Mesodermal cell (in vitro differentiated cells): ENCODE data around the gene PRMT6. TPM values are rescaled to one million over a fixed set of nuclear protein-coding genes. Genes with fewer than 3 reads are reported as not detected.
"Not testable (repeated sequence)": the region's sequence is repeated elsewhere in the genome, so short reads cannot be mapped to it uniquely, and the experiment has no call there.

Source experiments
- H3K27ac ChIP-seq: 2 replicates; pipeline ENCODE4 v1.7.0; 2013; ENCODE audit warnings: mild to moderate bottlenecking, low read depth, low read length, moderate library complexity; ENCODE audit not compliant: severe bottlenecking
- H3K36me3 ChIP-seq: 2 replicates; pipeline ENCODE4 v1.7.1; 2013; ENCODE audit warnings: mild to moderate bottlenecking, low read length, moderate library complexity; ENCODE audit not compliant: control insufficient read depth, insufficient read depth
- H3K4me1 ChIP-seq: one replicate; pipeline ENCODE4 v1.7.1; 2013; ENCODE audit warnings: mild to moderate bottlenecking, low read length; ENCODE audit not compliant: insufficient read depth, control insufficient read depth, poor library complexity, severe bottlenecking
- H3K4me3 ChIP-seq: 2 replicates; pipeline ENCODE4 v1.7.0; 2013; ENCODE audit warnings: low read length, control low read depth, mild to moderate bottlenecking; ENCODE audit not compliant: insufficient read depth, poor library complexity, severe bottlenecking; ENCODE audit errors: extremely low read depth
- H3K9me3 ChIP-seq: 2 replicates; pipeline ENCODE4 v1.7.1; 2013; ENCODE audit warnings: mild to moderate bottlenecking, low read length, moderate library complexity; ENCODE audit not compliant: control insufficient read depth
- WGBS, 2 experiments: methylation state at CpG; one replicate each; pipeline ENCODE4 v1.1.5; 2013; ENCODE audit warnings: missing lambda C conversion rate in 2 of 2; ENCODE audit not compliant: insufficient coverage in 2 of 2; 5-methylcytosine and 5-hydroxymethylcytosine counted together
- polyA plus RNA-seq, 2 experiments: library from polyadenylated mRNA; stranded (reverse); fragments of 50-300 nt; gene quantifications; one replicate each; pipeline ENCODE4 v1.2.3, GENCODE V29; 2013

PRMT6 gene
- polyA plus RNA-seq (2013, experiment 1 of 2) = 11.3 TPM
- 9.7 TPM for polyA plus RNA-seq (2013, experiment 2 of 2)

GRCh38 chr1:107056426-107057196, at the start of gene PRMT6:
Gene PRMT6 (plus strand): TSS chr1:107056674. CDS start chr1:107056716, 42 bp downstream.
- Histone ChIP-seq H3K27ac (peak within 1 kb of the TSS; percentile 41), H3K9me3 (no peaks in the 10 kb centered on the region), H3K4me3 (peak within 1 kb of the TSS; percentile 87), H3K4me1 (no peaks in the 10 kb centered on the region), H3K36me3 (no peaks in the 10 kb centered on the region)
- 1% methylated on average over 59 to 70 of the region's 73 CpGs for WGBS, 2 experiments

GRCh38 chr1:107009281-107009680, 47.2 kb upstream of the PRMT6 start:
- H3K27ac ChIP-seq = no peak overlapping the region
- no peaks in the 10 kb centered on the region for H3K36me3 ChIP-seq
- H3K4me1 ChIP-seq = no peaks in the 10 kb centered on the region
- WGBS, 2 experiments = 89% methylated on average over 3 of the region's 3 CpGs; no CpG with 5 or more reads in 1 of the 2 experiments
- no peaks in the 10 kb centered on the region for H3K9me3 ChIP-seq
- H3K4me3 ChIP-seq = no peak overlapping the region

DNA sequence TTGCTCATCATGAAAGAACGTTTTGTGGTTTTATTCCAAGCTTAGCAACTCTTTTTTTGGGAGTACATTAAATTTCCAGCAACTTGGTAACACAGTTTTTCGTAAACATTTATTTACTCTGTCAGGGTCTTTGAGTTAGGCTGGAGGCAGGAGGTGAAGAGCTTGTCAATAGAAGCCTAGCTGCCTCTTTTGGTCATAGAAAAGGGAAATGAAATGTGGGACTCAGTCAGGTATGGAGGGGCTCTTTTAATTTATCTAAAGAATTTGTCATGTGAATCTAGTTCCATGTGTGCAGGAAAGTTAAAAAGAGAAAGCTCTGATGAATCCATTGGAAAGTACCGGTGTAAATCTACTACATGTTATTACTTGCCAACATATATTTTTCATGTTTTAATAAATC, 45.9 kb upstream of the PRMT6 start:
- 92% methylated on average over 2 of the region's 3 CpGs; no CpG with 5 or more reads in 1 of the 2 experiments for WGBS, 2 experiments
- Histone ChIP-seq H3K4me1 (no peaks in the 10 kb centered on the region), H3K4me3 (no peak overlapping the region), H3K9me3 (no peaks in the 10 kb centered on the region), H3K36me3 (no peaks in the 10 kb centered on the region), H3K27ac (no peak overlapping the region)

DNA sequence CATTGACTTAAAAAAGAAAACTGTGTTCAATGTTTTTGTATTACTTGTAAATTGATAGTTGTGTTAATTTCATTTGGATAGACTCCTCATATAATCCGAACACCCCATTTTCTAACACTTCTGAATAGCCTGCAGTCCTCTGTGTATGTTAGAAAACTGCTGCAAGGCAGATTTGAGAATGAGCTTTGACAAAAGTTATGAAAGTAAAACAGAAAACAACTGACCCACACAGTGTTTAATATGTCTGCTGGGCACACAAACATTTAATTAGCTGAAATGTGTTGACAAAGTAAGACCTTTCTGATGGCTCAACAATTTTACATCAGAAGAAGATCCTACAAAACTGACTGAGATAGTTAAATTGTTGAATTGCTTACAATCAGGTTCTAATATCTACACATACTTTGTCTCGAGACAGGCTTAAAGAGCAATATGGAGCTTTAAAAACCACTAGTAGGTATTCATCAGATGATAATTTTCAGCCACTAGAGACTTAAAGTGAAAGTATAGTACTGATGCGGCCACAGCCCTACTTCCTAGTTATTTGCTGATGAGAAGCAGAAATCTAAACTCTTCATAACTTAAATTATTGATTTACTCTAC, 40.0 kb upstream of the PRMT6 start:
- H3K4me1 ChIP-seq = no peaks in the 10 kb centered on the region
- H3K4me3 ChIP-seq = no peak overlapping the region
- no peaks in the 10 kb centered on the region for H3K36me3 ChIP-seq
- WGBS, 2 experiments = no CpG with 5 or more reads among the region's 3 CpGs
- H3K27ac ChIP-seq = no peak overlapping the region
- H3K9me3 ChIP-seq = no peaks in the 10 kb centered on the region

DNA sequence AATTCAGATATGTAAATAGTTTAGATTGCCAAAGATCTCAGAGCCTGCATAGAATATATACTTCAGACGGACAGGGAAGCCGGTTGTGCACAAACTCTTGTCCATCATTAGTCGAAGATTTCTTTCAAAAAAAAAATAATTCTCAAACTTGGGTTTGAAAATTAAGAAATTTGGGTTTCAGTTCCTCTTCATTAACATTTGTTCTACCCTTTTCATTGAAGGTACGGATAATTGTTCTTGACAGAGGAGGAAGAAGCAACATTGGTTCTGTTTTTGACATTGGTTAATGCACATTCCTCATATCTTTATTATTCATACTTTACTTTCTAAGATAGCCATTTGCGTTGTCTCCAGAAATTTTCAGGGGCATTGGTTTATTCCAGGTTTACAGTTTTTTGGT, 38.0 kb upstream of the PRMT6 start:
- H3K9me3 ChIP-seq = no peaks in the 10 kb centered on the region
- no peaks in the 10 kb centered on the region for H3K4me1 ChIP-seq
- no peaks in the 10 kb centered on the region for H3K36me3 ChIP-seq
- WGBS, 2 experiments = 100% methylated on average over 1 of the region's 5 CpGs; no CpG with 5 or more reads in 1 of the 2 experiments
- no peak overlapping the region for H3K4me3 ChIP-seq
- no peak overlapping the region for H3K27ac ChIP-seq

GRCh38 chr1:107019166-107019565, 37.3 kb upstream of the PRMT6 start:
- Histone ChIP-seq H3K9me3 (no peaks in the 10 kb centered on the region), H3K4me1 (no peaks in the 10 kb centered on the region), H3K4me3 (no peak overlapping the region), H3K36me3 (no peaks in the 10 kb centered on the region), H3K27ac (no peak overlapping the region)
- WGBS, 2 experiments = no CpG with 5 or more reads among the region's 3 CpGs

- H3K4me1 ChIP-seq, H3K36me3 ChIP-seq, H3K27ac ChIP-seq, H3K9me3 ChIP-seq, H3K4me3 ChIP-seq: not testable (repeated sequence)
- WGBS, 2 experiments = 97 to 98% methylated on average over 3 of the region's 3 CpGs
These were observed 17.6 kb upstream of the PRMT6 start for GRCh38 chr1:107038874-107039273.

DNA sequence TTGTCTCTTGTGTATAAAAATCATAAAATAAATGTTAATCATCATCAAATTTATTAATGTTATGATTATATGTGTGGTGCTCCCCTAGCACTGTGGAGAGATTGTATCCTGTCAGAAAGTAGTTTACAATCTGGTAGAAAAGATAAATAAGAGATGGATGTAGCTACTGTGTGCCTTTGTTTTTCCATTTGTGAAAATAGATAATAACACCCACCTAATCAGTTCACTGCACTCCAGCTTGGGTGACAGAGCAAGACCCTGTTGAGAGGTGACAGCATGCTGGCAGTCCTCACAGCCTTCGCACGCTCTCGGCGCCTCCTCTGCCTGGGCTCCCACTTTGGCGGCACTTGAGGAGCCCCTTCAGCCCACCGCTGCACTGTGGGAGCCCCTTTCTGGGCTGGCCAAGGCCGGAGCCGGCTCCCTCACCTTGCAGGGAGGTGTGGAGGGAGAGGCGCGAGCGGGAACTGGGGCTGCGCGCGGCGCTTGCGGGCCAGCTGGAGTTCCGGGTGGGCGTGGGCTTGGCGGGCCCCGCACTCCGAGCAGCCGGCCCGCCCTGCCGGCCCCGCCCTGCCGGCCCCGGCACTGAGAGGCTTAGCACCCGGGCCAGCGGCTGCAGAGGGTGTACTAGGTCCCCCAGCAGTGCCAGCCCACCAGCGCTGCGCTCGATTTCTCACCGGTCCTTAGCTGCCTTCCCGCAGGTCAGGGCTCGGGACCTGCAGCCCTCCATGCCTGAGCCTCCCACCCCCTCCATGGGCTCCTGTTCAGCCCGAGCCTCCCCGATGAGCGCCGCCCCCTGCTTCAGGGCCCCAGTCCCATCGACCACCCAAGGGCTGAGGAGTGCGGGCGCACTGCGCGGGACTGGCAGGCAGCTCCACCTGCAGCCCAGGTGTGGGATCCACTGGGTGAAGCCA, 11.9 kb upstream of the PRMT6 start:
- not testable (repeated sequence) for H3K27ac ChIP-seq, H3K36me3 ChIP-seq, H3K9me3 ChIP-seq, H3K4me1 ChIP-seq, H3K4me3 ChIP-seq
- 94% methylated on average over 18 to 29 of the region's 44 CpGs for WGBS, 2 experiments

DNA sequence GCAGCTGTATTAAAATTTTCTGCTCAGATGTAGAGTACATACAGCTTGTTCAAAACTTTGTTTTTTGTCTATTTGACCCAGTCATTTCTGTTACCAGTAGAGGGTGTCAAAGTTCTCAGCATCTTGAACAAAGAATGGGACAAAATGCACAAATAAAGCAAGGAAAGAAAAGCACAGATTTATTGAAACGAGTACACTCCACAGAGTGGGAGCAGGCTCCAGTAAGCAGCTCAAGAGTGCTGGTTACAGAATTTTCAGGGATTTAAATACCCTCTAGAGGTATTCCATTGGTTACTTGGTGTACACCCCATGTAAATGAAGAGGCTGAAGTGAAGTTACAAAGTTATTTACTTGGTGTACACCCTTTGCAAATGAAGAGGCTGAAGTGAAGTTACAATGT, 8.9 kb upstream of the PRMT6 start:
- Histone ChIP-seq H3K36me3 (no peaks in the 10 kb centered on the region), H3K27ac (no peak overlapping the region), H3K4me3 (no peak overlapping the region), H3K9me3 (peaks cover 5% of the 10 kb centered on the region), H3K4me1 (no peaks in the 10 kb centered on the region)
- WGBS, 2 experiments = 67 to 100% methylated on average over 1 of the region's 1 CpG

- Histone ChIP-seq H3K36me3 (no peaks in the 10 kb centered on the region), H3K4me3 (no peak overlapping the region), H3K4me1 (no peaks in the 10 kb centered on the region), H3K27ac (no peak overlapping the region), H3K9me3 (peaks cover 5% of the 10 kb centered on the region)
These were observed 8.2 kb upstream of the PRMT6 start for GRCh38 chr1:107048241-107048640.
